GM21528 (cell line): Measurements from ENCODE around the gene AUTS2.

Experiments used
- ATAC-seq: cut with Tn5 transposase; IDR thresholded peaks from one replicate; pipeline ENCODE4 v1.9.1; 2021; ENCODE audit warnings: mild to moderate bottlenecking, moderate library complexity; ENCODE audit not compliant: unreplicated experiment, low FRiP score

Gene AUTS2

GRCh38 chr7:70829221-70830059 lies 1231.2 kb downstream of the AUTS2 start:
- no peak for ATAC-seq

GRCh38 chr7:70830060-70830395 lies 1231.8 kb downstream of the AUTS2 start:
- no peak for ATAC-seq

- no peak for ATAC-seq
These were observed 1232.2 kb downstream of the AUTS2 start for GRCh38 chr7:70830426-70830825.

GRCh38 chr7:70833726-70834125 lies 1235.5 kb downstream of the AUTS2 start:
- no peak for ATAC-seq

GRCh38 chr7:70834424-70834823 lies 1236.1 kb downstream of the AUTS2 start:
- ATAC-seq: no peak

GRCh38 chr7:70835658-70836057 lies 1237.4 kb downstream of the AUTS2 start:
- no peak for ATAC-seq

- ATAC-seq: no peak
These were observed 1238.0 kb downstream of the AUTS2 start for GRCh38 chr7:70836279-70836678.

GRCh38 chr7:70836946-70837345 lies 1238.7 kb downstream of the AUTS2 start:
- ATAC-seq: no peak

GRCh38 chr7:70837589-70837988 lies 1239.3 kb downstream of the AUTS2 start:
- ATAC-seq: no peak

- ATAC-seq: no peak
These were observed 1240.1 kb downstream of the AUTS2 start for GRCh38 chr7:70838292-70838907.
